Lower leg skin (tissue), 4 donors: ENCODE measurements around the gene NRXN2. TPM values are rescaled to one million over a fixed set of nuclear protein-coding genes. Genes with fewer than 3 reads are reported as not detected.

Experiments
- DNase-seq, 2 donors: peaks; one replicate each; pipeline ENCODE4 v3.0.0-alpha.2; 2019; ENCODE audit warnings: low spot score in 2 of 2
- H3K4me3 ChIP-seq: fragments of 200-600 bp; sonication (generic); 2 replicates; pipeline ENCODE4 v1.5.1; 2017; ENCODE audit warnings: mild to moderate bottlenecking, low read depth; ENCODE audit not compliant: poor library complexity, severe bottlenecking
- POLR2A ChIP-seq, 2 donors: fragments of 450-650 bp; IDR thresholded peaks; one replicate each; pipeline ENCODE4 v1.6.1; 2016 to 2017; ENCODE audit warnings: antibody characterized with exemption in 2 of 2, mild to moderate bottlenecking in 1 of 2, moderate library complexity in 1 of 2
- WGBS, 2 donors: methylation state at CpG; one replicate each; pipeline ENCODE4 v1.1.5; 2018; 5-methylcytosine and 5-hydroxymethylcytosine counted together
- intact Hi-C: fragments of 100-400 bp; cut with DNase I; formaldehyde crosslinking; loops from one replicate; pipeline ENCODE4 v1.15.0; 2023; ENCODE audit warnings: low total_unique reads
- total RNA-seq, 4 donors: library from RNA; depleted of rRNA; stranded (reverse); fragments of >200 nt; gene quantifications; one replicate each; pipeline ENCODE4 v1.1.0, GENCODE V29; 2016
- TF ChIP-seq, protein P1 (sequence below), 3 donors: fragments of 450-650 bp; IDR thresholded peaks; one replicate each; pipeline ENCODE4 v1.5.1; 2016; ENCODE audit warnings: antibody characterized with exemption in 3 of 3, mild to moderate bottlenecking in 3 of 3, moderate library complexity in 2 of 3

The NRXN2 gene
- total RNA-seq, 4 donors from 2014 or later = 0.27 to 7.0 (median 1.1) TPM; not detected in 1

DNA sequence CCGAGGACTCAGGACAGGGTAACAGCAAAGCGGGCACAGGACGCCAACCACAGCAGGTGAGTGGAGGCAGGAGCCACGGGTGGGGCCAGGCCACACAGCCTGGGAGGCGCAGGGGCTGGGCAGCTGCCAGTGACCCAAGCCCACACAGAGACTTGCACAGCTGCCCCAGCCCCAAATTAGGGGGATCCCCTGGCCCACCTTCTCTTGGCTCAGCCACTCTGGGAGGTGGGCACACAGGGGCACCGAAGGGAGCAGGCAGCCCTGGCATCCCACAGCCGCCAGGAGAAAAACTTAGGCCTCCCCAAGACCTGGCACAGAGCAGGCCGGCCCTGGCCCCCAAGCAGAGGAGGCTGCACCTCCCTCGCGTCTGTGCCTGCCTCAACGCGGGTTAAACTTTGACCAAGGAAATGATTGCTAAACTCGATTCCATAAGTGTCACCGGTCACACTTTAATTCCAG lies 132.2 kb downstream of the NRXN2 start, which contains the start of gene SLC22A12:
Gene SLC22A12, plus strand, starts transcription at position 458 of the 459 bp plus-strand sequence. CDS start 337 bp downstream, outside the sequence.
- no peak for DNase-seq

DNA sequence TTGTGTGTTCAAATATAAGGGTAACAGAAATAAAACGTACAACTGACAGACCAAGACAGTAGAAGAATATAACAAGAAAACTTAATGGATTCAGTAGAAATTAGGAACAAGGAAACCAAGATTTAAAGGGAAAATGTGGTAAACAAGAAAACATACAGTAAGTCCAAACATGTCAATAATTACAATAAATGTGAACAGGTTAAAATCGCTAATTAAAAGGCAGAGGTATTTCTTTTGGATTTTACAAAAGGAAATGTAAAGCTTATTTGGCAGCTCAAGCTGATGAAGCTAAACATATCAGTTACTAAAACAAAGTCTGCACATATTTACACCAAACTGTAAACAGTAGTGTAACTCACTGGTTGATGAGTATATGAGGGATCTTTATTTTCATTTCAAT lies 134.3 kb downstream of the NRXN2 start:
- intact Hi-C loops = no loop called here
- DNase-seq = no peak
- 88 to 92% methylated on average over 2 of the region's 2 CpGs for WGBS, 2 donors
- no peak overlapping the region for H3K4me3 ChIP-seq
- TF ChIP-seq, protein P1, sequence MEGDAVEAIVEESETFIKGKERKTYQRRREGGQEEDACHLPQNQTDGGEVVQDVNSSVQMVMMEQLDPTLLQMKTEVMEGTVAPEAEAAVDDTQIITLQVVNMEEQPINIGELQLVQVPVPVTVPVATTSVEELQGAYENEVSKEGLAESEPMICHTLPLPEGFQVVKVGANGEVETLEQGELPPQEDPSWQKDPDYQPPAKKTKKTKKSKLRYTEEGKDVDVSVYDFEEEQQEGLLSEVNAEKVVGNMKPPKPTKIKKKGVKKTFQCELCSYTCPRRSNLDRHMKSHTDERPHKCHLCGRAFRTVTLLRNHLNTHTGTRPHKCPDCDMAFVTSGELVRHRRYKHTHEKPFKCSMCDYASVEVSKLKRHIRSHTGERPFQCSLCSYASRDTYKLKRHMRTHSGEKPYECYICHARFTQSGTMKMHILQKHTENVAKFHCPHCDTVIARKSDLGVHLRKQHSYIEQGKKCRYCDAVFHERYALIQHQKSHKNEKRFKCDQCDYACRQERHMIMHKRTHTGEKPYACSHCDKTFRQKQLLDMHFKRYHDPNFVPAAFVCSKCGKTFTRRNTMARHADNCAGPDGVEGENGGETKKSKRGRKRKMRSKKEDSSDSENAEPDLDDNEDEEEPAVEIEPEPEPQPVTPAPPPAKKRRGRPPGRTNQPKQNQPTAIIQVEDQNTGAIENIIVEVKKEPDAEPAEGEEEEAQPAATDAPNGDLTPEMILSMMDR (IDR thresholded peaks at IDR 0.05) = no peak
- no peak for TF ChIP-seq POLR2A (IDR thresholded peaks at IDR 0.05)

More for the DNA sequence above, 132.2 kb downstream of the NRXN2 start, which contains the start of gene SLC22A12:
- intact Hi-C loops = no loop called here
- TF ChIP-seq, protein P1 (IDR thresholded peaks at IDR 0.05) = no peak
- no peak for TF ChIP-seq POLR2A (IDR thresholded peaks at IDR 0.05)
- 82 to 83% methylated on average over 11 of the region's 14 CpGs for WGBS, 2 donors
- no peak within 1 kb of the TSS for H3K4me3 ChIP-seq

DNA sequence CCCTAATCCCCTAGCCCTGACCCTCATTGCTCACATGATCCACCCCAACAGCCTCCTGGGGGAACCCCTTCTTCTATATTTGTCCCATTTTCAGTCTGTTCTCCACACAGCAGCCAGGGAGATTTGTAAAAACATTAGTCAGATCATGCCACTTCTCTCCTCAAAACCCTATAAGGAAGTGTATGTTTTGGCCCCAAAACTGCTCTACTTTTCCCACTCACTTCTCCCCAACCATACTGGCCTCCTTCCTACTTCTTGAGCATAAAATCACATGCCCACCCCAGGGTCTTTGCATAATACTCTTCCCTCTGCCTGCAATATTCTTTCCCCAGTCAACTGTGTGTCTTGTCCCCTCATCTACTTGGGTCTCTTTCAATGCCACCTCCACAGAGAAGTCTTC lies 136.6 kb downstream of the NRXN2 start:
- no peak overlapping the region for H3K4me3 ChIP-seq
- intact Hi-C loops = no loop called here
- DNase-seq = no peak
- TF ChIP-seq, protein P1 (IDR thresholded peaks at IDR 0.05) = no peak

DNA sequence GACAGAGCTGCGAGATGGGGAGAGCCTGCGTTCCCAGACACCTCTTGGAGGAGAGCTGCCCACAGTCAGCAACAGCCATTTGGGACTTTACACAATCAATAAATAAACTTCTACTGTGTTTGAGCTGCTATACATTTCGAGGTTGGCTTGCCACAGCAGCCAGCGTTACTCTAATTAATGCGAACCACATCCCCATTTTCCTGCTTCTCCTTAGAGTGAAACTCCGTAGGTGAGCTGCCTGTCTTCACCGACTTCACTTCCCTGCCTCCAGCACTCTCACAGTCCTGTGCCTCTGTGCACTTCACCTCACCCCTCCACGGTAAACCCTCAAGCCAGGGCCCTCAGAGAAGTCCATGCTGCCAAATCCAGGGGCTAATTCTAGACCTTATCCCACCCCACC lies 137.8 kb downstream of the NRXN2 start:
- DNase-seq = no peak
- WGBS, 2 donors = 58 to 63% methylated on average over 8 of the region's 8 CpGs
- intact Hi-C loops = no loop called here
- H3K4me3 ChIP-seq = no peak overlapping the region
- TF ChIP-seq POLR2A (IDR thresholded peaks at IDR 0.05) = no peak
- TF ChIP-seq, protein P1 (IDR thresholded peaks at IDR 0.05) = no peak

DNA sequence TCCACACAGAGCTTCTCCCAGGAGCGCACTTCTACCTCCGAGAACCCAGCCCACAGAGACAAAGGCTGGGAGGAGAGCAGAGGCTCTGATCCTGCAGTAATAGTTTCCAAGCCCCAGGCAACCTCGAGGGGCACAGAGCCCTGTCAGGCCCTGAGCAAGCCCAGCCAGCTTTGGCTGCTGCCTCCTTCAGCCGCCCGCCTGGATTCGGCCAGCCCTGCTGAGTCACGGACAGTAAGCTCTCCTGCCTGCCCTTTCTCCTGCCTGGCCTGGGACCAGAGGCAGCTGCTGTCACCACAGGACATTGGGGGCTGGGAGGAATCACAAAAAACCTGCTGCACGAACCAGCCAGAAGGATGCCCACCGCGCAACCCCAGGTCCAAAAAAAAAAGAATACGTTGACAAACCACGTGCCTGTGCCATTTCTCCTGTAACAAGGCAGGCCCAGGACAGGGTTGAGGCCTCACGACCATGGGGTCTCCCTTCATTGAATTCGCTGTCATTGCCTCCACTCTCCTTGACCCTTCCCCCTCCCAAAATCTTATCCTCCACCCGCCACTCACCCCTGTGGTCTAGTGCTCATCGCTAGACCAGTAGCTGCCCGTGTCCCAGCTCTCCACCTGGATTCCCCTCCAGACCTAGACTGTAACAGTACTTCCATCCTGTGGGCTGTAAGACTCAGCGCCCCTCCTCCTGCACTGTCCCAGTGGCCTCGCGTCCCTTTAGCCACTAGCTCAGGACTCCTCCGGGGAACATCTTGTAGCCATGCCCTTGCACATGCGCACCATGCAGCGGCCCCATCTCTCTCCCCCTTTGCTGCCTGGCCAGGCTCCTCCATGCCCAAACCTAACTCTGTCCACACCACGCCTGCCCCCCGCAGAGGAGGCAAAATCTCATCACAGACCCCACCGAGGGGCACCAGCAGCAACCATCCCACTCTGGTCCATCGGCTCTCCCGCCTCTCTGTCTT lies 139.4 kb downstream of the NRXN2 start:
- H3K4me3 ChIP-seq = no peak overlapping the region
- WGBS, 2 donors = 84 to 86% methylated on average over 28 of the region's 28 CpGs
- intact Hi-C loops = no loop called here
- no peak for DNase-seq
- TF ChIP-seq POLR2A (IDR thresholded peaks at IDR 0.05) = no peak
- TF ChIP-seq, protein P1 (IDR thresholded peaks at IDR 0.05) = no peak
